HG02678 (cell line): ENCODE measurements around the gene ANKRD22.
"Not testable (repeated sequence)": the region's sequence is repeated elsewhere in the genome, so short reads cannot be mapped to it uniquely, and the experiment has no call there.

ENCODE experiments used
- ATAC-seq: cut with Tn5 transposase; IDR thresholded peaks from one replicate; pipeline ENCODE4 v1.9.1; 2021; ENCODE audit warnings: mild to moderate bottlenecking, moderate library complexity; ENCODE audit not compliant: unreplicated experiment

Gene ANKRD22

GRCh38 chr10:88851706-88852105, at the start of gene ANKRD22:
TSS of gene ANKRD22 (minus strand) at chr10:88851844. CDS start at chr10:88851607, 237 bp downstream.
- no peak for ATAC-seq

GRCh38 chr10:88899886-88900285, 48.2 kb upstream of the ANKRD22 start:
- ATAC-seq, result no peak

- no peak for ATAC-seq
Measured at GRCh38 chr10:88898727-88899126, 47.1 kb upstream of the ANKRD22 start.

GRCh38 chr10:88896994-88897853, 45.6 kb upstream of the ANKRD22 start:
- no peak for ATAC-seq

GRCh38 chr10:88896372-88896993, 44.8 kb upstream of the ANKRD22 start:
- no peak for ATAC-seq

- no peak for ATAC-seq
Measured at GRCh38 chr10:88895250-88895649, 43.6 kb upstream of the ANKRD22 start.

GRCh38 chr10:88893611-88894010, 42.0 kb upstream of the ANKRD22 start:
- ATAC-seq, result no peak

GRCh38 chr10:88892222-88892967, 40.8 kb upstream of the ANKRD22 start:
- no peak for ATAC-seq

- no peak for ATAC-seq
Measured at GRCh38 chr10:88890681-88891381, 39.2 kb upstream of the ANKRD22 start.

GRCh38 chr10:88889559-88890337, 38.1 kb upstream of the ANKRD22 start:
- ATAC-seq, result peak; percentile 74

GRCh38 chr10:88888810-88889445, 37.3 kb upstream of the ANKRD22 start:
- ATAC-seq, result no peak

GRCh38 chr10:88886557-88886956, 34.9 kb upstream of the ANKRD22 start:
- peak; percentile 71 for ATAC-seq

- no peak for ATAC-seq
Measured at GRCh38 chr10:88883448-88883809, 31.8 kb upstream of the ANKRD22 start.

- ATAC-seq, result not testable (repeated sequence)
Measured at GRCh38 chr10:88882646-88883447, 31.2 kb upstream of the ANKRD22 start.

GRCh38 chr10:88881922-88882645, 30.4 kb upstream of the ANKRD22 start:
- ATAC-seq, result no peak

- ATAC-seq, result no peak
Measured at GRCh38 chr10:88881320-88881719, 29.7 kb upstream of the ANKRD22 start.

- ATAC-seq, result peak; percentile 75
Measured at GRCh38 chr10:88880282-88881076, 28.8 kb upstream of the ANKRD22 start.
